SU-DHL-6 (cell line): Measurements from ENCODE around the gene BRICD5.

Source experiments
- EZH2phosphoT487 ChIP-seq: fragments of 200-600 bp; sonication (generic), shearing (Covaris generic); conservative IDR thresholded peaks from 2 replicates; pipeline ENCODE4 v1.6.1; 2018; ENCODE audit warnings: mild to moderate bottlenecking, antibody characterized with exemption, low read length, moderate library complexity, mixed read lengths
- TF ChIP-seq, protein P1 (sequence below): fragments of 200-600 bp; sonication (generic); IDR thresholded peaks from one replicate; pipeline ENCODE4 v1.5.1; 2017; ENCODE audit warnings: antibody characterized with exemption, mild to moderate bottlenecking, low read length, moderate library complexity; ENCODE audit not compliant: insufficient read depth, poor library complexity, severe bottlenecking

- TF ChIP-seq, protein P1, sequence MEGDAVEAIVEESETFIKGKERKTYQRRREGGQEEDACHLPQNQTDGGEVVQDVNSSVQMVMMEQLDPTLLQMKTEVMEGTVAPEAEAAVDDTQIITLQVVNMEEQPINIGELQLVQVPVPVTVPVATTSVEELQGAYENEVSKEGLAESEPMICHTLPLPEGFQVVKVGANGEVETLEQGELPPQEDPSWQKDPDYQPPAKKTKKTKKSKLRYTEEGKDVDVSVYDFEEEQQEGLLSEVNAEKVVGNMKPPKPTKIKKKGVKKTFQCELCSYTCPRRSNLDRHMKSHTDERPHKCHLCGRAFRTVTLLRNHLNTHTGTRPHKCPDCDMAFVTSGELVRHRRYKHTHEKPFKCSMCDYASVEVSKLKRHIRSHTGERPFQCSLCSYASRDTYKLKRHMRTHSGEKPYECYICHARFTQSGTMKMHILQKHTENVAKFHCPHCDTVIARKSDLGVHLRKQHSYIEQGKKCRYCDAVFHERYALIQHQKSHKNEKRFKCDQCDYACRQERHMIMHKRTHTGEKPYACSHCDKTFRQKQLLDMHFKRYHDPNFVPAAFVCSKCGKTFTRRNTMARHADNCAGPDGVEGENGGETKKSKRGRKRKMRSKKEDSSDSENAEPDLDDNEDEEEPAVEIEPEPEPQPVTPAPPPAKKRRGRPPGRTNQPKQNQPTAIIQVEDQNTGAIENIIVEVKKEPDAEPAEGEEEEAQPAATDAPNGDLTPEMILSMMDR = no peak
- no peak for TF ChIP-seq EZH2phosphoT487
Measured at GRCh38 chr16:2223942-2224486, 13.4 kb upstream of the BRICD5 start.
